Stimulated activated CD8-positive, alpha-beta memory T cell treated with anti-CD3 and anti-CD28 coated beads, Interleukin-15, amount 100 ng/mL, for 4 hours (primary cell): ENCODE measurements around the gene ADAMTSL3.
"Not testable (repeated sequence)": the region's sequence is repeated elsewhere in the genome, so short reads cannot be mapped to it uniquely, and the experiment has no call there.

Source experiments
- DNase-seq, 2 donors: peaks; one replicate each; pipeline ENCODE4 v3.0.0-alpha.2; 2020; ENCODE audit warnings: low read depth in 2 of 2

Gene ADAMTSL3

DNA sequence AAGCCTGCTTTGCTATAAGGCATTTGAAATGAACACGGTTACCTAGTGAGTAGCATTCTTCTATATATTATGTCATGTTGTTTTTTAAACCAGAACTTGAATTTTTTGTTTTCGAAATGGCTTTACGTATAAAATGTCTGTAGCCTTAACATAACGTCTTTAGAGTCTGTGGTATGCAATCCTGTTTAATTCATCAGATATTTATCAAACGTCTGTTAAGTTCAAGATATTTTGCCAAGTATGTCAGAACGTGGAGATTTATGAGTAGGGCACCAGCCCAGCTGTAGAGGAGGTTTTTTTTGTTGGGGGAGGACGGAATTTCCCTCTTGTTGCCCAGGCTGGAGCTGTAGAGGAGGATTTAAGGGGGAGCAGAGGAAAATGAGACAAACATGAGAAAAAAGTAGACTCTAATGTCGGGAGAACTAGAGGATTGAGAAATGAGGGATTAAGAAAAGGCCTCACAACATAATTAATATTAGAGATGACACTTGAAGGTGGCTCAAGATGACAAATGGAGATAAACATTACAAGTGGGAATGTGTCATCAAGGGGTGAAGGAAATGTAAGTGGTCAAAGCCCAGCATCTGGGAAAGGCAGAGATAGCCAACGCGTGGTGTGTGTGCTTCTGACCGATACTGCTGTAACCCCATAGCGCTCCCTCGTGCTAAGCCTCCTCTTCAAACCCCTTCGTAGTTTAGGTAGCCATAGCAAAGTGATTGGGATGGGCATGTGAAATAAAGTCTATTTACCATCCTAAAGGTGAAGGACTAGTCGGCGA lies 427.7 kb downstream of the ADAMTSL3 start:
- DNase-seq: no peak

DNA sequence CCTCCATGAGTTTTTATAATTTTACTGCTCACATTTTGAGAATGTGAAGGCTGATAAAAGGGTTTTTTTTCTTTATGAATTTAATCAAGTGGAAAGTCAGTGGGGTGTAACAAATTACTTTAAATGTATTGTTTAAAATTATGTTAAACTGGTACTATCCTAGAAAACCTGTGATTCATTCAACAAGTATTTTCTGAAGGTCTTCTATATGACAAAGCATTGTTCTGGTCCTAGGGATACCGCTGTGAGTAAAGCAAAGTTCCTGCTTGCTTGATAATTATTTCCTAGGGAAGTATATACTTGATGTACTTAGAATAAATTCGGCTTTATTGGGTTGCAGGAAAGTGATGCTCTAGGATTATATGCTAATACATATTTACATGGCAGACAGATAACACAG lies 428.8 kb downstream of the ADAMTSL3 start:
- no peak for DNase-seq

DNA sequence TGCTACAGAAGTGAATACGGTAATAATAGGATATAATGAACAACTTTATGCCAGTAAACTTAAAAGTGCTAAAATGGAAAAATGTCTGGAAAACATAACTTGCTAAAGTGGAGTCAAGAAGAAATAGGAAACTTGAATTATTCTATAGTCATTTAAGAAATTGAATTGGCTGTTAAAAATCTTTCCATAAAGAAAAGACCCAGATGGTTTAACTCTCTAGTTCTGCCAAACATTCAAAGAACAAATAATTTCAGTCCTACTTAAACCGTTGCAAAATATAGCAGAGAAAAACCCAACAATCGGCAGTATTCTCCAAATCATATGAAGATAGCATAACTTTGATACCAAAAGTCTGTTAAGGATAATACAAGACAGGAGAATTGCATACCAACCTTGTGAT lies 432.1 kb downstream of the ADAMTSL3 start:
- DNase-seq: not testable (repeated sequence)
